ENCODE data around the gene KRT72.

KRT72 gene

GRCh38 chr12:52539083-52539820 is 62.0 kb downstream of the KRT72 start:
- FAIRE-seq, result no peak

- no peak for FAIRE-seq
Observed at GRCh38 chr12:52537101-52537500, 64.2 kb downstream of the KRT72 start.

All from TTC549 (cell line).